H7 (cell line): ENCODE results near the gene SH3TC2. TPM values are rescaled to one million over a fixed set of nuclear protein-coding genes. Genes with fewer than 3 reads are reported as not detected.

Experiments
- DNase-seq: peaks from one replicate; pipeline ENCODE4 v3.0.0; 2012
- H3K27me3 ChIP-seq: 2 replicates; pipeline ENCODE4 v1.6.0; 2011; ENCODE audit warnings: mild to moderate bottlenecking, low read length; ENCODE audit not compliant: control insufficient read depth, insufficient read depth
- H3K36me3 ChIP-seq: replicated peaks from 2 replicates; pipeline ENCODE4 v1.5.1; 2011; ENCODE audit warnings: low read length; ENCODE audit not compliant: control insufficient read depth, insufficient read depth
- H3K4me3 ChIP-seq: 2 replicates; pipeline ENCODE4 v1.5.1; 2011; ENCODE audit warnings: low read depth, mild to moderate bottlenecking, control low read depth, low read length, moderate library complexity; ENCODE audit not compliant: insufficient read depth
- total RNA-seq: library from RNA; depleted of rRNA; stranded (reverse); fragments of >200 nt; shearing (Covaris generic); gene quantifications from 2 replicates; pipeline ENCODE4 v1.2.3, GENCODE V29; 2014

The SH3TC2 gene
- total RNA-seq, 1 experiment from 2014 or later: not detected

GRCh38 chr5:149007174-149007573 lies 55.7 kb downstream of the SH3TC2 start:
- Histone ChIP-seq H3K27me3 (no peaks in the 10 kb centered on the region), H3K4me3 (no peak overlapping the region), H3K36me3 (no peaks in the 10 kb centered on the region)
- DNase-seq: no peak

- H3K4me3 ChIP-seq: no peak overlapping the region
- no peaks in the 10 kb centered on the region for H3K27me3 ChIP-seq
- DNase-seq: no peak
- H3K36me3 ChIP-seq: no peaks in the 10 kb centered on the region
These were observed 56.4 kb downstream of the SH3TC2 start for GRCh38 chr5:149006426-149006825.

GRCh38 chr5:149005077-149005892 lies 57.6 kb downstream of the SH3TC2 start:
- Histone ChIP-seq H3K27me3 (no peaks in the 10 kb centered on the region), H3K4me3 (no peak overlapping the region), H3K36me3 (no peaks in the 10 kb centered on the region)
- DNase-seq: no peak

DNA sequence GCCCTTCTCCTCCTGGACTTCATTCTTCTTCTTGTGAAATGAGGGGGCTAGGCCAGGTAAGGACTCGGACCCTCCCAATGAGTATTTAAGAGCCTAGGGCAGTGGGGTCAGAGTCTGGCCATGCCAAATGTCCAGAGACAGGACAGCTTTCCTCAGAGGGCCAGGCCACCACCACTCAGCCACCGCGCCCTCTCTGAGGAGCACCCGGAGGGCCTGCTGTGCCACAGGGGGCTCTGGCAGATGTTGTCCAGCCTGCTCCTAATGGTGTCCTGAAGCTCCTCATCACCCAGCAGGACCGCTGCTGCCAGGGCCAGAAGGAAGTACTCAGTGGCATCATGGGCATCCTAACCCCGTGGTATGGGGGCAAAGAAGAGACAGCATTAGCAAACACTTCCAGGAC lies 58.3 kb downstream of the SH3TC2 start:
- no peak for DNase-seq
- Histone ChIP-seq H3K36me3 (no peaks in the 10 kb centered on the region), H3K27me3 (no peaks in the 10 kb centered on the region), H3K4me3 (no peak overlapping the region)

DNA sequence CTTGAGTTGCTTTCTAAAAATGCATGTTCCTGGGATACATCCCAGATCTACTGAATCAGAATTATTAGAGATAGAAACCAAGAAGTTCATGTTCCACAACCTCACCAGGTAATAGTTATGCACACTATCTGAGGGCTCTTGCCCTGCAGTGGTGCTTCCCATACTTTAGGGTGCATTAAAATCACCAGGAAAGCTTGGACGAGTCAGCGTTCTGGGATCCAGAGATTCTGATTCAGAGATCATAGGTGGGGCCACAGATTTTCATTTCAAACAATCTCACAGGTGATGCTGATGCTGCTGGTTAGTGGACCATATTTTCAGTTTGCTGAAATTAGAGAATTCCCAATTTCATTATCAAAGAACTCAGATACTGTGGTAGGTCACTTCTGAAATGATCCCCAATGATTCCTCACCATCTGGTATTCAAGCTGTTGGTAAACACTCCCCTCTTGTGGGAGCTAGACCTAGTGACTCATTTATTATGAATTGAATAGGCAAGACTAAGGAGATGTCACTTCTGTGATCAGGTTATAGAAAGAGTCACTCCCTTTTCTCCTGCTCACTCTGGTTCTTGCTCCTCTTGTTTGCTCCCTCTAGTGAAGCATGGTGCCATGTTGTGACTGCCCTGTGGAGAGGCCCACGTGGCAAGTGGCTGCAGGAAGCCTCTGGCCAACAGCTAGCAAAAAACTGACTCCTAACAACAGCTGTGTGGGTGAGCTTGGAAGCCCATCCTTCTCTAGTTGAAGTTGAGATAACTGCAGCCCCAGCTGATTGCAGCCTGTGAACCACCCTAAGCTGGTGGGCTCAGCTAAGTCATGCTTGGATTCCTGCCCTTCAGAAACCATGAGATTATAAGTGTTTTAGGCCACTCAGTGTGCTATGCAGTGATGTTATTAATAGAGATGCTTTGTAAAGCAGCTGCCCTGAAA lies 59.8 kb downstream of the SH3TC2 start:
- no peak for DNase-seq
- H3K4me3 ChIP-seq: no peak overlapping the region

GRCh38 chr5:149002053-149002452 lies 60.8 kb downstream of the SH3TC2 start:
- Histone ChIP-seq H3K4me3 (no peak overlapping the region), H3K36me3 (no peaks in the 10 kb centered on the region), H3K27me3 (no peaks in the 10 kb centered on the region)
- no peak for DNase-seq

More for the DNA sequence above, 59.8 kb downstream of the SH3TC2 start:
- no peaks in the 10 kb centered on the region for H3K27me3 ChIP-seq
- H3K36me3 ChIP-seq: no peaks in the 10 kb centered on the region

DNA sequence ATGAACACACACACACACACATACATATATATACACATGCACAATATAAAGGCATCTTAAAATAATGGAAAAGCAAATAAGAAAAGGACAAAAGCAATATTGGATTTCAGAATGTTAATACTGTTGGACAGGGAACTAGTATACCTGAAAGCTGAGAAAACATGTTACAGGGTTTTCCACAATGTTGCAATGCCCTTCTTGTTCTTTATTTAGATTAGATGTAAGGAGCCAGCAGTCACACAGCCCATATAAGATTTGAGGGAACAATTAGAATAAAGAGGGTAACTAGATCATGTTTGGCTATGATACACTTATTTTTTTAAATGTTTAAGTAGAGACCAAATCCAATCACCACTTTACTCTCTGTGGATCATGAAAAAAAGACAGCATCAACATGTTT lies 61.7 kb downstream of the SH3TC2 start:
- no peak overlapping the region for H3K4me3 ChIP-seq
- no peaks in the 10 kb centered on the region for H3K27me3 ChIP-seq
- no peak for DNase-seq
- H3K36me3 ChIP-seq: no peaks in the 10 kb centered on the region

DNA sequence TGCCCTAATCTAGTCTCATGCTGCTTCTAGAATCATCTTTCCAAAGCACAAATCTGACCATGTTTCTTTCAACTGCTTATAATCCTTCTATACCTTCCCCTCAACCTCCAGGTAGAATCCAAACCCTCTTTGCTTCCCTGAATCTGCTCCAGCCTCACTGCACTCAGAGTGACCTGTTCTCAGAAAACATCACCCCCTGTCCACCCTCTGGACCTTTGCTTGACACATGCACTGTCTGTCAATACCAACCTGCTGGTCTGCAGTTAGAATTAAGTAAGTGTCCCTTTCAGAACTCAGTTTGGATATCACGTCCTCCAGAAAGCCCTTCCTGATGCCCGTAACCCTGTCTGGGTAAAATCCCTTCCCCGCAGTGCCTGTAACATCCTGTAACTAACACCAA lies 63.1 kb downstream of the SH3TC2 start:
- DNase-seq: no peak

DNA sequence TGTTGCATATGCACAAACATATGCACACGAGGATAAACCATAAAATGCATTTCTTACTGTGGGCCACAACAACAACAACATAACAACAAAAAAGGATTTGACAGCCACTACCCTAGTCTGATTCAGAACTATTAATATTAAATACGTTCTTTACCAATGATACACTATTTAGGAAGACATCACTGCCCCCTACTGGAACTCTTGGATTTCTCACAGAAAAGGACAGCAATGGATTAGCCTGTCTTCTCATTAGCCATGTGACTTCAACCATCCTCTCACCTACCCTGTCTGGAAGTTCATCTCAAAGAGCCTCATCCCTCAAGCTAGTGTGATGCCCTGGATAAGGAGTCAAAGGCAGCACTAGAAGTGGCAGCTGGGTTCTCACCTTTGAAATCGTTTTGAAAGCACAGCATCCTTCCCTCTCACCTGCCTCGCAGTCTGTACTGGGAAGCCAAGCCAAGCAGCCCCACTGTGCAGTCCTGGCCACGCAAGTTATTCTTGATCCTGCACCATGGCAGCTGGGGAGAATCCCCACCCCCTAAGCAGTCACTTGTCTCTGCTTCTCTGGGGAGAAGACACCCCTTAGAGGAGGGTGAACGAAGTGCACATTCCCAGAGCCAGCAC lies 64.6 kb downstream of the SH3TC2 start:
- peak; percentile 42 for DNase-seq

More for the DNA sequence above, 63.1 kb downstream of the SH3TC2 start:
- Histone ChIP-seq H3K4me3 (no peak overlapping the region), H3K36me3 (no peaks in the 10 kb centered on the region), H3K27me3 (no peaks in the 10 kb centered on the region)

DNA sequence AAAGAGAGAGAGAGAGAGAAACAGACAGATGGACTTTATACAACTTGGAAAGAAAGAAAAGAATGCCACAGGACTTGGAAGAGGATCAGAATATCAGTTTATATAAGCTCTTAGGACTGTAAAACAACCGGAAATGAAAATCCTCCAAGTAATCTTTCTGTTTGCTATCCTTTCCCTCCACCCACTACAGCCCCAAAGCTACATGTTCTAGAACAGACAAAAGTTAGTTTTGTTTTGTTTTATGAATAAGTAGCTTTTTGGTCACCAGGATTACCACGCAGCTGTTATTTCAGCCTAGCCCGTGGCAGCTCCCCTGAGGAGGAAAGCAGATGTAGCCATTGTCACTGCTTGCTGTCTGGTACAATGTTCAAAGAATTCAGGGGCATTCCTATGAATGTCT lies 66.6 kb downstream of the SH3TC2 start:
- no peak for DNase-seq
- Histone ChIP-seq H3K4me3 (no peak overlapping the region), H3K27me3 (no peaks in the 10 kb centered on the region), H3K36me3 (no peaks in the 10 kb centered on the region)

More for the DNA sequence above, 64.6 kb downstream of the SH3TC2 start:
- no peaks in the 10 kb centered on the region for H3K36me3 ChIP-seq
- H3K27me3 ChIP-seq: no peaks in the 10 kb centered on the region
- no peak overlapping the region for H3K4me3 ChIP-seq

DNA sequence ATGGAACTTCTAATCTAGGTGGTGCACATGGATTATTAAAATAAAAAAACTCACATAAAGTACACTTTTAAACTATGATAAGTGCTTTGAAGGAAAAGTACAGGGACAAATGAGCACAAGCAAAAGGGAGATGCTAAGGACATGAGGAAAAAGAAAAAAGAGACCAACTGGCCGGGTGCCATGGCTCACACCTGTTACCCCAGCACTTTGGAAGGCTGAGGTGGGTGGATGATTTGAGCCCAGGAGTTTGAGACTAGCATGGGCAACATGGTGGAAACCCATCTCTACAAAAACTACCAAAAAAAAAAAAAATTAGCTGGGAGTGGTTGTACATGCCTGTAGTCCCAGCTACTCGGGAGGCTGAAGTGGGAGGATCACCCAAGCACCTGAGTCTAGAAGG lies 67.1 kb downstream of the SH3TC2 start:
- Histone ChIP-seq H3K27me3 (no peaks in the 10 kb centered on the region), H3K4me3 (no peak overlapping the region), H3K36me3 (no peaks in the 10 kb centered on the region)
- DNase-seq: no peak

- H3K27me3 ChIP-seq: no peaks in the 10 kb centered on the region
- no peak for DNase-seq
- no peak overlapping the region for H3K4me3 ChIP-seq
- no peaks in the 10 kb centered on the region for H3K36me3 ChIP-seq
These were observed 69.5 kb downstream of the SH3TC2 start for GRCh38 chr5:148993283-148993936.

- Histone ChIP-seq H3K27me3 (no peaks in the 10 kb centered on the region), H3K4me3 (no peak overlapping the region), H3K36me3 (no peaks in the 10 kb centered on the region)
- no peak for DNase-seq
These were observed 70.6 kb downstream of the SH3TC2 start for GRCh38 chr5:148992265-148992664.

DNA sequence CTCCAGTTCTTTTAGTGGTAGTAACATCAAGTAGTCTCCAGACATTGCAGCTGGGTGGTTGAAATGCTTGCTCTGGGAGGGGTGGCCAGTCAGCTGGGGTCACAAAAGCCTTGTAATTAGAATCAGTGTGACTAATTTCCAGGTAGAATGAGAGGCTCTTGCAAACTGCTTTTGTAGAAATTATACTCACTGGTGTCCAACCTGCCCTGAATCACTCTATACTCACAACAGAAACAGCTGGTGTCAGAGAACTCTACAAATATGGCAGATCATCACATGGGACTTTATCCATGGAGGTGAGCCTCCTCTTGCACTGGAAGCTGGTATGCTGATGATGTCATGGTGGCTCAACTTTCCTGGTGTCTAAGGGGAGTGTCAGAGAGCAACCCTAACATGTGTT lies 71.3 kb downstream of the SH3TC2 start:
- Histone ChIP-seq H3K36me3 (no peaks in the 10 kb centered on the region), H3K4me3 (no peak overlapping the region), H3K27me3 (no peaks in the 10 kb centered on the region)
- no peak for DNase-seq
